K562 (cell line): ENCODE data around the gene PHF1. TPM values are rescaled to one million over a fixed set of nuclear protein-coding genes. Genes with fewer than 3 reads are reported as not detected.

Experiments used
- ADNP ChIP-seq: fragments of 200-800 bp; sonication (Bioruptor generic); IDR thresholded peaks from 2 replicates; pipeline ENCODE4 v1.6.1; 2016; ENCODE audit warnings: missing genetic modification characterization, missing compliant biosample characterization
- CBFA2T3 ChIP-seq: fragments of 450-650 bp; IDR thresholded peaks from 2 replicates; pipeline ENCODE4 v1.6.1; 2017
- CBX2 ChIP-seq: fragments of 200-600 bp; sonication (generic); IDR thresholded peaks from one replicate; pipeline ENCODE4 v1.6.1; 2012; ENCODE audit warnings: mild to moderate bottlenecking, low read length, inconsistent platforms; ENCODE audit not compliant: insufficient read depth, poor library complexity, severe bottlenecking
- CREBBP ChIP-seq: IDR thresholded peaks from one replicate; pipeline ENCODE4 v1.6.1; 2012; ENCODE audit warnings: low read depth, mild to moderate bottlenecking, control low read depth, inconsistent platforms, low read length
- ETV5 ChIP-seq: sonication (generic); formaldehyde crosslinking; IDR thresholded peaks from 2 replicates; pipeline ENCODE4 v1.4.0; 2020; ENCODE audit warnings: low read depth, mild to moderate bottlenecking, missing genetic modification reagents
- HDAC1 ChIP-seq, 2 experiments: fragments of 450-650 bp; IDR thresholded peaks; 2 replicates each; pipeline ENCODE4 v1.6.1; 2016 to 2017; ENCODE audit warnings: inconsistent platforms in 1 of 2, mild to moderate bottlenecking in 1 of 2, moderate library complexity in 1 of 2
- HOXB6 ChIP-seq: fragments of 250-450 bp; sonication (Bioruptor Pico); IDR thresholded peaks from 2 replicates; pipeline ENCODE4 v1.5.1; 2022; ENCODE audit warnings: mild to moderate bottlenecking, borderline replicate concordance
- MYBL2 ChIP-seq, 2 experiments: fragments of 450-650 bp in 1 of 2; sonication (generic) in 1 of 2; formaldehyde crosslinking in 1 of 2; IDR thresholded peaks; 2 replicates each; pipeline versions ENCODE4 v1.6.1 to v1.8.1; 2017 to 2022; ENCODE audit warnings: borderline replicate concordance in 1 of 2, inconsistent platforms in 1 of 2, low read depth in 1 of 2, mild to moderate bottlenecking in 1 of 2, missing genetic modification reagents in 1 of 2, moderate library complexity in 1 of 2
- NR1H2 ChIP-seq: sonication (generic); formaldehyde crosslinking; IDR thresholded peaks from 2 replicates; pipeline ENCODE4 v1.4.0; 2020; ENCODE audit warnings: mild to moderate bottlenecking, missing genetic modification reagents
- PHB2 ChIP-seq: fragments of 450-650 bp; IDR thresholded peaks from 2 replicates; pipeline ENCODE4 v1.6.1; 2017; ENCODE audit warnings: low read depth
- SETDB1 ChIP-seq: IDR thresholded peaks from one replicate; pipeline ENCODE4 v1.6.1; 2012; ENCODE audit warnings: low read length, control low read depth, inconsistent platforms
- SMARCA4 ChIP-seq: fragments of 450-650 bp; IDR thresholded peaks from 2 replicates; pipeline ENCODE4 v1.6.1; 2016
- TCF3 ChIP-seq: sonication (generic); formaldehyde crosslinking; IDR thresholded peaks from 2 replicates; pipeline ENCODE4 v1.4.0; 2020; ENCODE audit warnings: mild to moderate bottlenecking, missing genetic modification reagents
- TCFL5 ChIP-seq: fragments of 250-450 bp; sonication (Bioruptor Pico); conservative IDR thresholded peaks from 2 replicates; pipeline ENCODE4 v1.6.1; 2021; ENCODE audit warnings: mild to moderate bottlenecking, moderate library complexity, matching md5 sums
- TFAM ChIP-seq: fragments of 250-450 bp; sonication (Bioruptor Pico); conservative IDR thresholded peaks from 2 replicates; pipeline ENCODE4 v1.5.0; 2021; ENCODE audit warnings: mild to moderate bottlenecking, moderate library complexity
- ZBTB5 ChIP-seq: fragments of 450-650 bp; IDR thresholded peaks from 2 replicates; pipeline ENCODE4 v1.6.1; 2017; ENCODE audit warnings: antibody characterized with exemption
- ZC3H8 ChIP-seq: fragments of 450-650 bp; IDR thresholded peaks from 2 replicates; pipeline ENCODE4 v1.6.1; 2017
- ZFP36 ChIP-seq: fragments of 150-350 bp; IDR thresholded peaks from 2 replicates; pipeline ENCODE4 v1.6.1; 2018; ENCODE audit warnings: low read length, low read depth; ENCODE audit not compliant: partially characterized antibody
- ZNF12 ChIP-seq: sonication (generic); formaldehyde crosslinking; IDR thresholded peaks from 2 replicates; pipeline ENCODE4 v1.4.0; 2020; ENCODE audit warnings: mild to moderate bottlenecking, missing genetic modification reagents
- ZNF324 ChIP-seq: fragments of 250-450 bp; sonication (Bioruptor Pico); IDR thresholded peaks from 2 replicates; pipeline ENCODE4 v1.4.0; 2020; ENCODE audit warnings: mild to moderate bottlenecking
- ZNF431 ChIP-seq: sonication (generic); formaldehyde crosslinking; IDR thresholded peaks from 2 replicates; pipeline ENCODE4 v1.8.0; 2022; ENCODE audit warnings: mild to moderate bottlenecking, missing genetic modification reagents
- ZNF589 ChIP-seq: fragments of 200-800 bp; sonication (Bioruptor generic); IDR thresholded peaks from 2 replicates; pipeline ENCODE4 v1.6.1; 2016; ENCODE audit warnings: low read depth, missing genetic modification characterization, missing compliant biosample characterization
- polyA plus RNA-seq, 8 experiments: library from polyadenylated mRNA; depleted of rRNA in 4 of 8; stranded (reverse) in 5 of 8; unstranded in 3 of 8; fragments of >200 nt; fragmentation: Nextera tagmentation in 2 of 8; fragmentation: Illumina TruSeq in 1 of 8; extraction: Ambion mirVana in 2 of 8; extraction: Trizol in 1 of 8; gene quantifications; 2 replicates each; pipeline versions ENCODE4 v1.2.1 to v1.2.3, GENCODE V29; 2011 to 2014; ENCODE audit warnings: inconsistent platforms in 1 of 8, missing spikeins in 1 of 8
- total RNA-seq, 7 experiments: library from RNA; depleted of rRNA in 6 of 7; stranded (reverse); fragments of >200 nt in 6 of 7; fragmentation: Illumina TruSeq in 2 of 7; extraction: Trizol in 2 of 7; gene quantifications; 2 replicates each; pipeline versions ENCODE4 v1.2.1 to v1.2.3, GENCODE V29; 2011 to 2021; ENCODE audit warnings: low replicate concordance in 1 of 7
- TF ChIP-seq, protein P1 (sequence below): fragments of 250-450 bp; sonication (Bioruptor Pico); IDR thresholded peaks from 2 replicates; pipeline ENCODE4 v1.5.1; 2021; ENCODE audit warnings: mild to moderate bottlenecking
- TF ChIP-seq, protein P2 (sequence below), 3 experiments: fragments of 200-800 bp in 1 of 3; sonication (Bioruptor generic) in 1 of 3; sonication (generic) in 1 of 3; formaldehyde crosslinking in 1 of 3; IDR thresholded peaks; 2 replicates each; pipeline versions ENCODE4 v1.6.1 to v1.8.0; 2016 to 2022; ENCODE audit warnings: mild to moderate bottlenecking in 2 of 3, missing compliant biosample characterization in 2 of 3, missing genetic modification characterization in 2 of 3, missing genetic modification reagents in 1 of 3

The PHF1 gene
- total and polyA plus RNA-seq, 9 of the 15 experiments (the other 6 are each of a cell fraction or from before 2014, with no cell fraction given) = 3.7 to 64.2 (median 33.7) TPM

DNA sequence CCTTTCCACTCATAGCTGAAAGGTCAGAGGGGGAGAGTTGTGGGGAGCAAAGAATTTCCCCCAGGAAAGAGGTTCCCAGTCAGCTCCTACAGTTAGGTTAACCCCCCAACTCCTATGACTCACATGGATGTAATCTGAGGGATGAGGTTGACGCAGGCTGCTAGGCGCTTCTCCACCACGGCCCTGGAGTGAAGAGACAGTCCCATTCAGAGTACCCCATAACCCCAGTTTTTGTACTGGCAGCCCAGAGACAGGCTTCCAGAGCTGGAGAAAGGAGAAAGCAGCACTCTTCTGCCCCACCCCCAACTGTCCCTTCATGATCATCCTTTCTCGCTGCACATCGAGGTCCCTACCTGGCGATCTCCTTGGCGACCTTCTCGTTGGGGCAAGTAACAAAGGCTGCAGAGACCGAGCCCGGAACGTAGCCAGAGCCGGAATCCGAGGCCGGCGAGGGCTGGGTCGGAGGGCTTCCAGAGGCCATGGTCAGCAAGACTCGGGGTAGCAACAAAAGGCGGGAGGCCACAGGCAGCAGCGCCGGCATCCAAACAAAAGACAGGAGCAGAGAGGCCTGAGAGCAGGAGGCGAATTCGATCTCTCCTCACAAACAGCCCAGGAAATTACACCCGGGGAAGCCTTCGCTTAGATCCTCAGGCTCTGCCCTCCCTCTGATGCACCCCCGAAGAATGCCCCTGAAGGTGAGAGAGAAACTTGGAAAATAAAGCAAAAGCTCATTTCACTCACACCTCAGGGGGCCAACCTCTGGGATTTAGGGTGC is 6.5 kb downstream of the PHF1 start (continued):
- TF ChIP-seq ZBTB5 (no peak), SETDB1 (no peak), PHB2 (no peak), MYBL2 (IDR thresholded peaks at IDR 0.05; ENCODE audit: low read depth) (no peak), MYBL2 (CRISPR knock-in tag; IDR thresholded peaks at IDR 0.05; ENCODE audit: borderline replicate concordance) (no peak), HDAC1 (IDR thresholded peaks at IDR 0.05) (peak in 1 of 2 experiments; percentile 23; a peak in 2 of 4 replicates), NR1H2 (CRISPR knock-in tag) (peak; percentile 91; the same call in 1 of the 2 replicates), ZNF589 (CRISPR knock-in tag) (no peak), ZFP36 (no peak), TCF3 (CRISPR knock-in tag) (no peak), ZNF324 (CRISPR knock-in tag) (no peak), SMARCA4 (peak; percentile 26), TFAM (CRISPR knock-in tag) (no peak), HOXB6 (CRISPR knock-in tag) (no peak), ZC3H8 (no peak), CBFA2T3 (no peak), CREBBP (no peak), ADNP (no peak), CBX2 (no peak), ZNF12 (CRISPR knock-in tag) (0 out of 2 replicates have a peak, but pooled peaks have one; percentile 5), TCFL5 (CRISPR knock-in tag) (no peak), ZNF431 (CRISPR knock-in tag) (no peak), ETV5 (no peak)
- TF ChIP-seq, protein P1, sequence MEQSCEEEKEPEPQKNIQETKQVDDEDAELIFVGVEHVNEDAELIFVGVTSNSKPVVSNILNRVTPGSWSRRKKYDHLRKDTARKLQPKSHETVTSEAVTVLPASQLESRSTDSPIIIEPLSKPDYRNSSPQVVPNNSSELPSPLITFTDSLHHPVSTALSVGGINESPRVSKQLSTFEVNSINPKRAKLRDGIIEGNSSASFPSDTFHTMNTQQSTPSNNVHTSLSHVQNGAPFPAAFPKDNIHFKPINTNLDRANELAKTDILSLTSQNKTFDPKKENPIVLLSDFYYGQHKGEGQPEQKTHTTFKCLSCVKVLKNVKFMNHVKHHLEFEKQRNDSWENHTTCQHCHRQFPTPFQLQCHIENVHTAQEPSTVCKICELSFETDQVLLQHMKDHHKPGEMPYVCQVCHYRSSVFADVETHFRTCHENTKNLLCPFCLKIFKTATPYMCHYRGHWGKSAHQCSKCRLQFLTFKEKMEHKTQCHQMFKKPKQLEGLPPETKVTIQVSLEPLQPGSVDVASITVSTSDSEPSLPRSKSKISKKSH = no peak
- TF ChIP-seq, protein P2, sequence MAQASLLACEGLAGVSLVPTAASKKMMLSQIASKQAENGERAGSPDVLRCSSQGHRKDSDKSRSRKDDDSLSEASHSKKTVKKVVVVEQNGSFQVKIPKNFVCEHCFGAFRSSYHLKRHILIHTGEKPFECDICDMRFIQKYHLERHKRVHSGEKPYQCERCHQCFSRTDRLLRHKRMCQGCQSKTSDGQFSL (CRISPR knock-in tag; IDR thresholded peaks at IDR 0.05) = 0 out of 2 replicates have a peak, but pooled peaks have one; percentile 16
- TF ChIP-seq, protein P2 (tag; IDR thresholded peaks at IDR 0.05) = no peak
